Measurements from ENCODE around the gene SPAAR.
"Not testable (repeated sequence)": the region's sequence is repeated elsewhere in the genome, so short reads cannot be mapped to it uniquely, and the experiment has no call there.

The SPAAR gene, protein sequence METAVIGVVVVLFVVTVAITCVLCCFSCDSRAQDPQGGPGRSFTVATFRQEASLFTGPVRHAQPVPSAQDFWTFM

DNA sequence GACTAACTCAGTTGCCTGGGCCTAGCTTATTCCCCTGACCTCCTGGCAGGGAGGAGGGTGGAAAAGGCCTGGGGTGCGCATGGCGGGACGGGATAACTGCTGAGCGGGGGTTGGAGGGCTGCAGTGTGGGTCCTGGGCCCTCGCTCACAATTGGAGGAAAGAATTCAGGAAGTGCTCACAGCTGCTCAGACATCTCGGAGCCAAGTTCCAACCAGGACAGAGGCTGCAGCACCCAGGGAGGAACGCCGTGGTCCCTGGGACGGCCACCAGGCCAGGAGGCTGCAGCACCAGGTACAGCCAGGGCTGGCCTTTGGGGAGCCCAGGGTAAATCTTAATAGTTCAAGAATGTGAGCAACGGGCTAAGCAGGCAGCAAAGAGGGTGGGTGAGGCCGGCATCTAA is at the start of gene SPAAR:
TSS of gene SPAAR (plus strand) at position 217 of the 400 bp plus-strand sequence. CDS start 974 bp downstream, outside the sequence.
- DNase-seq = no peak

DNA sequence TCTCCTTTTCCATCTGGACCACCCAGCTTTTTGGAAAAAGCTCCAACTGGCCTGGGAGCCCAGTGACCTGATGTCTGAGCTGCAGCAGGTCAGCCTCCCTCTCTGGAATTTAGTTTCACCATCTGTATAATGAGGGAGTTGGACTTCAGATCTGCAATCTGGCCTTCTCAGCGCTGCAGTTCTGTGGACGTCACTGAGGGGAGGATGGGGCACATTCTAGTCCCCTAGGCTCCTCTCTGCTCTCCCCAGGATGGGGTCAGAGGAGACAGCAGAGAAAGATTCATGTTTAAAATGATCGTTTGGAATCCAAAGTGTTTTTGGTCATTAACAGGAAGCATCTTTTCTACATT is 49.3 kb upstream of the SPAAR start:
- DNase-seq = no peak

DNA sequence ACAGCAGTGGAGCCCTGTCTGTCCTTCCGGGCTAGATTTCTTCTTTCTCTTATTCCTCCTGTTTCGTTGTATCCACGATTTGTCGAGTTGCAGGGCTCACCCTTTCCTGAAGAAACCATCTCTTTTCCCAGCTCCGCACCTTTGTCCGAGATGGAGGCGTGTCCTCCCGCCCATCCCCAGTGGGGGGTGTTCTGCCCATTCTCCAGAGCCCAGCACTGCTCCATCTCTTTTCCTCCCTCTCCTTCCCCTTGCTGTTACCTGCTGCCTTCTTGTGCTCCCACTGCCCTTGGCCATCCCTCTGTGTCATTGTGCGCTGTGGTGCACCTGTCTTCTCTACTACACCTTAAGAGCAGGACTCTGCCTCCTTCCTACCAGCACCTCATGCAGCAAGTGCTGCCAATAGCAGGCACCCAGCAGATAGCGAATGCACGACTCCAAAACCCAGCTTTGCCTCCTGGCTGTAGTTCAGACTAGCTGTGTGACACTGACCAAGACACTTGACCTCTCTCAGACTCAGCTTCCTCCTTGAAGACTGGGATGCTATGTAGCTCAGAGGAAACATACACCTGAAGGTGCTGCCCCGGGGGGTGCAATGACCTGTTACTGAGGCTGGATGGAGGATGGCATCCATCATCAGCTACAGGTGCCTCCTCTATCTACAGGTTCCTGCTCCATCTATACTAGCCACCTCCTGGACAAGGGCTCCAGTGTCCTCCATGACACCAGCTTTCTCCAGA is 48.0 kb upstream of the SPAAR start:
- DNase-seq = no peak

DNA sequence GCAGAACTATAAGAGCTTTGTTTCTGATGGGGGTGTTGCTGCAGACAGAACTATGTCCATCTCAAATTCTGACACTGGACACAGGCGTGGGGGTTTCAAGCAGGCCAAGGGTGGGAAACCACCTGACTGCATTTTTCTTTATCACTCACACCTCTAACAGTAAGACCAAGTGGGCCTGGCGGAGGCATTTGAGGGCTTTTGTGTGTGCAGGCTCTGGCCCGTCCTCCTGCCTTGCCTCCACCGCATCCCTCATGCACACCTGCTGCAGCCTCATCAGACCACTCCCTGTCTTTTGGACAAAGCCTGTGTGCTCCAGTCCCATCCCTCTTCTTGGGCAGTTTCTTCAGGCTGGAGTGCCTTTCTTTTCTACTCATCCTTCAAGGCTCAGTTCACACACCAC is 47.0 kb upstream of the SPAAR start:
- DNase-seq = no peak

DNA sequence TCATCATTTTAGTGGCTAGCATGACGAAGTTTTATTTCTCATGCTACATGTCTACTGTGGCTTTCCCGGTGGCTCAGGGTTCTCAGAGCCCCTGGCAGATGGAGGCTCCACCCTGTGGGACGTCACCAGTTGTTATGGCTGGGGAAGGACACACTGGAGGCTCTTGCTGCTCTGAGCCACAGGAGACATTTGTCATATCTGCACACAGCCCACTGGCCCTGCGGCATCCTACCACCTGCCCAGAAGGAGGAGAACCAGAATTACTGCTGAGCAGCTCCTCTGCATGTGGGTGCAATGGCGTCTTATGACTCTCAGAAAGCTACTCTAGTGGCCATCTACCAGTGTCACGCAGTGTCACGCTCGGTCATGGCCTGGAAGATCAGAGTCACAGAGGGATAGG is 45.7 kb upstream of the SPAAR start:
- DNase-seq = no peak

DNA sequence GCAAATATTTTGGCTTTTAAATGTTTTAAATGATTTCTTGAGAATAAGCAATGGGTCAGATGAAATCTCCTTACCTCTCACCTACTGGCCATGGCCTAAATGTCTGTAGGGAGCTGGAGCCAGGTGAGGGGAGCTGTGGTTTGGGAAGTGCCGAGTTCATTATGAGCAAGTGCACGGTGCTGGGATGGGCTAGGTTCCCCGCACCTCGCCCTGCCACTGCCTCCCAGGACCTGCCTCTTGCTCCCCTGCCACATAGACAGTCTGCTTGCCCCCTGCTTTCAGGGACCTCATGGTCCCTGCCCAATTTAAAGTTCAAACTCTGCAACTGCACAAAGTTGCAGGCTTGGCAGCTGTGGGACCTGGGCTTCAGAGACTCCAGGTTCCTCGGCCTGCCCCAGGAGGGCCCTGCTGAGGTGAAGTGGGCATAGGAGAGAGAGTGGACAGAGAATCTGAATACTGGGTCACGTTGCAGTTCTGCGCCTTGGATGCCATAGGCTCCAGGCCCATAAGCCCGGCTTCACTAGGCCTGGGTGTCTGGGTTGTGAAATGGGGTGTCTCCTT is 44.5 kb upstream of the SPAAR start:
- no peak for DNase-seq

DNA sequence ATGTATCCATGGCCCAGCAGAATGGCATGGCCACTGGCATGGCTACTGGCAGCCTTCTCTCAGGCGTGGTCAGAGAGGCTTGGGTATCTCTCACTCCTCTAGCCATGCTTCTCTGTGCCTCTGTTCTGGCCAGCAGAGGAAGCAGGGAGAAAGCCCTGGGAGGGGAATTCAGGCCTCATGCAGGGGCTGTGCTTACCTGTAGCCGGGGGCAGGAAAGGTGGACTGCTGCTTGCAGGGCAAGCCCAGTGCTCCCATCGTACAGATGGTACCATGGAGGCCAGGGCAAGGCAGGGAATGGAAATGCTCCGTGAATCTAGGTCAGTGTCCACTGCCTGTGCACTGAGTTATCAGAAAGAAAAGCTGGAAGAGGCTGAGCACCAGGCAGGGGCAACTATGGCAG is 41.8 kb upstream of the SPAAR start:
- DNase-seq = no peak

DNA sequence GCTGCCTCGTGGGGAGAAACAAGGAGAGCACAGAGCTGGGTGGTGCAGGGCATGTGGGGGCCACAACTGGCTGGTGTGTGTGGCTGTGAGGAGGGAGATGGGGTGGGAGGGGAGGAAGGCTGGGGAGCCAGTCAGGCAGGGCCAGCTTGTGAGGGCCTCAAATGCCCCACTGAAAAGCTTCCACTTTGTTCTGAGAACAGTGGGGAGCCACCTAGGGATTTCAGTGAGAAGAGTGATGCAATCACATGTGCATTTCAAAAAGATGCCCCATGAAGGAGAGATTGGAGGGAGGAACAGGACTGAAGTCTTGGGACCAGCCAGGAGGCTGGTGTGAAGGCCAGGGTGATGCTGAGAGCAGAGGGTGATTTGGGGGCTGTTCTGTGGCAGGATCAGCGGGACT is 40.4 kb upstream of the SPAAR start:
- DNase-seq = no peak

DNA sequence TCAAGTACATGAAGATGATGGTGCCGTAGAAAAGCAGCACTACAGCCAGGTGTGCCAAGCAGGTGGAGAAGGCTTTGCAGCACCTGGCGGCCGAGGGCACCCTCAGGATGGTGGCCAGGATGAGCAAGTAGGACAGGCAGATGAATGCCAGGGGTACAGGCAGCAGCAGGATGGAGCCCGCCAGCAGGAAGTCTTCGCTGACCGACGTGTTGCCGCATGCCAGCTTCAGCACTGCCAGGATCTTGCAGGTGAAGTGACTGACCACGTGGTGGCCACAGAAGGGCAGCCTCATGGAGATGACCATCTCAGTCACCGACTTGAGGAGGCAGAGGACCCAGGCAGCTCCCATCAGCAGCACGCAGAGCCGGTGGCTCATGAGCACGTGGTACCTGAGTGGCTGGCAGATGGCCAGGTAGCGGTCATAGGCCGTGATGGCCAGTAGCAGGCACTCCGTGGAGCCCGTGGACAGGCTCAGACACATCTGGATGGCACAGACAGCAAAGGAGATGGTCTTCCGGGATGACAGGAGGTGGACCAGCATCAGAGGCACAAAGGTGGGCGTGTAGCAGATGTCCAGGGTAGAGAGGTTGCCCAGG is 39.6 kb upstream of the SPAAR start:
- no peak for DNase-seq

DNA sequence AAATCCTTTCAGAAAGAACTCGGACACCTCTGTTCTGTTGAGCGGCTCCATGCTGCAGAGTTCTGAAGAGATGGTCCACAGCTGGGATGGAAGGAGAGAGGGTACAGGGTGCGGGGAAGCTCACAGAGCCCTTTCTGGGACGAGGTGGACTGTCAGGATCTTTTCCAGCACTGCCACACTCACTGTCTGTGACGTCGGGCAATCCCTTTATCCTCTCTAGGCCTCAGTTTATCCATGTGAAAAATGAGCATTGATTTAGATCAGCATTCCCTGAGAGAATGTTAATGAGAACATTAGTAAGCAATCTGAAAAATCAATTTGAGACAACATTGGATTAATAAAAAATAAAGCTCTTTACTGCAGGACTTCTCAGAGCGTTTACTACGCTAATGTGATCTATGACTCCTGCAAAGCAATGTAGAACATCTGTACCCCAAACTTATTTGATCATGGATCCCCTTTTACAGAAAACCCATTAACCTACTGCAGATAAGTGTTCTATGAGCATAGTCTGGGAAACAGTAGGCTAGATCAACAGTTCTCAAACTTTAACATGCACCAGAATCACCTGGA is 38.9 kb upstream of the SPAAR start, which contains the start of gene OR13J1:
TSS of gene OR13J1 (minus strand) at position 51 of the 573 bp plus-strand sequence. CDS start at position 51, 0 bp downstream.
- DNase-seq = no peak

DNA sequence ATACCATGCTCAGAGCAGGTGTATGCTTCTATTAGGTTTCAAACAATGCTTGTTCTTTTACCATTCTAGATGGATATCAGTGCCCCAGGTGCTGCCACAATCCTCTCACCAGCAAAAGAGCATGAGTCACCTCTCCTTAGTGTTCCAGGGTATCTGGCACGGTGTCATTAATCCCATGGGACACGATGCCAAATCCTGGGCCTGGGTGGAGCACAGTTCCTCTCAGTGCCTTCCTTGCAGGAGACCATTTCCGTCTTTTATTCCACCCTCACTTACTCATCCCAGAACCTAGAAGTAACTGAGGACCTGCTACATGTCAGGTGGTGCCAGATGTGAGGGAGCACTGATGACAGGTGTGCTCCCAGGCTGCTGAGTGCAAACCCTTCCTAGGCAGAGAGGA is 37.7 kb upstream of the SPAAR start:
- DNase-seq = no peak

DNA sequence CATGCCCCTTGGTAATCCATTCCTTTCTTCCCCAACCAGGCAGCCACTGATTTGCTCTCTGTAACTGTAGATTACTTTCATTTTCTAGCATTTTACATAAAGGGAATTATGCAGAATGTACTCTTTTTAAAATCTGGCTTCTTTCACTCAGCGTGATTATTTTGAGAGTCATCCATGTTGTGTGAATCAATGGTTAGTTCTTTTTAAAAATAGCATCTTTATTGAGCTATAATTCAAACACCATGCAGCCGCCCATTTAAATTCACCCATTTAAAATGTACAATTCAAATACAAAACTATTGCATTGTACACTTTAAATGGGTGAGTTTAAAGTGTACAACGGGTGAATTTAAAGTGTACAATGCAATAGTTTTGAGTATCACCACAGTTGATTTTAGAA is 36.8 kb upstream of the SPAAR start:
- DNase-seq = no peak

DNA sequence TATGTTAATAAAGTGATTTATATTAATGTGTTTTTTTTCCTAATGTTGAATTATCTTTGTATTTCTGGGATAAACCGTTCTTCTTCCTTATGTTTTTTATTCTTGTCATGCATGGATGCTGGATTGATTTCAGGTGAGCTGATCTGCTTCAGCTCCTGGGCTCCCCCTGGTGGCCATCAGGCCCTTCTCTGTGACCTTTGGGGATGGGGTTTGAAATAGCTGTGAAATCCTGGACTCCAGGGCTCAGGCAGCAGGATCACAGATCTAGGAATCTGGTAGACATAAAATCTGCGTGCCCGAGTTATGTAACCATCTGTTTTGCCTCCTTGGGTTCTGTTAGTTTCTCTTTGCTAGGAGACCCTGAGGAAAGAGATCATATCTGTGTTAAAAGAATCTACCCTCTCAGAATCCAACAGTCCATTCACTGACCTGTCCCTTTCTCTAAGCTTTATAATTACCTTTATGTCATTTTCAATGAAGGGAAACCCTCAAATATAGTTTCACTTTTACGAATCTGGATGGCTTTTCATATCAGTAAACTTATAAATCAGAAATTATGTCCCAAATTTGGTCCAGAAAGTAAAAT is 26.9 kb upstream of the SPAAR start:
- DNase-seq = peak; percentile 29

DNA sequence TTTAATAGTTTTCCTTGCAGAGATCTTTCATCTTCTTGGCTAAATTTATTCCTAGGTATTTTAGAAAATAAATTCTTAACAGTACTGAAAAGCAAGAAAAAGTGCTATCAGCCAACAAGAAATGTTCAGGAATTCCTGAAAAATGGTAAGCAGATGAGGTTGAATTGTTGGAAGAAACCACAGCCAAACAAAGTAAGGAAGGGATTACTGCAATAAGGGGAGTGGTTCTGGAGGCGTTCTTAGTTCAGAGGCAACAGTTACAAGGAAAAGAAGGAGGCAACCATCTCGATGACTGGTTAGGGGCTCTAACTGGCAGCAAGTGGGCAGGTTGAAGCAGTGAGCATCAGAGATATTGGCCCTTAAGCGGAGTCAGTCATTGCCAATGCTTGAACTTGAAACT is 26.3 kb upstream of the SPAAR start:
- DNase-seq = no peak

DNA sequence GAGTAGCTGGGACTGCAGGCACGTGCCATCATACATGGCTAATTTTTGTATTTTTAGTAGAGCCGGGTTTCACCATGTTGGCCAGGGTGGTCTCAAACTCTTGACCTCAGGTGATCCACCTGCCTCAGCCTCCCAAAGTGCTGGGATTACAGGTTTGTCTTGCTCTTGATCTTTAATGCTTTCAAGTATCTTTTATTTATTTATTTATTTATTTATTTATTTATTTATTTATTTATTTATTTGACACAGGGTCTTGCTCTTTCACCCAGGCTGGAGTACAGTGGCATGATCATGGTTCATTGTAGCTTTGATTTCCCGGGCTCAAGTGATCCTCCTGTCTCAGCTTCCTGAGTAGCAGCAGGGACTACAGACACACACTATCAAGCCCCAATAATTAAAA is 24.4 kb upstream of the SPAAR start:
- not testable (repeated sequence) for DNase-seq

DNA sequence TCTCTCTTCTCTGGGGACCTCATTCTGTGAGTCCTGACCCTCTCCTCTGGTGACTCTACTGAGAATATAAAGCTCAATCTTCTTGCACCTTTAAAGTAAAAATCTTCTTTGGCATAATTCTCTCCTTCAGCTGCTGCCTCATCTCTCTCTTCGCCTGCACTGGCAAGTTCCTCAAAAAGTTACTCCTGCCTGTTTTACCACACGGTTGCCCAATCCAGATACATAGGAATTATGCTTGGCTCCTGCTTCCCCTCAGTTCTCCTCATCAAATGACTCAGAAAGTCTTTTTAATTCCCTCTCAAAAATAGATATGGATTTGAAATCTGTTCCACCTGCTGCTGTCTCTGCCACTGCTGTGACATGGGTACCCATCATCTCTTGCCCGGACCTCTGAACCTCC is 17.6 kb upstream of the SPAAR start:
- DNase-seq = no peak

DNA sequence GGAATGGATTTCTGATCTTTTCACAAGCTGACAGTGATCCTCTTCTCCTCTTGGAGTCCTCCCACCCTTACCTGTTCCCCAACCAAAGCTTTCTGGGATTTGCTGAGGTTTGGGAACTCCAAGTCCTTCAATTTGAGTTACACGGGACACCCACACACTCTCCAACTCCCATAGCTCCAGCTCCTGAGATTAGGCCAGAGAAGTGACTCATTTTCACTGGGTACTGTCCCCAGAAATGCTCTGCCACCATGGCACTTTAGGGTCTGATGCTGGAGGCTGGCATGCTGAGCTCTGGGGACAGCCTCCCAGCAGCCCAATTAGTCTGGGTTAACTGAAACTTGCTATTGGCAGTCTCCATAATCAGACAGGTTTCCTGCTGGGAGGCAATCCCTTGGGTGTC is 17.2 kb upstream of the SPAAR start:
- DNase-seq = no peak

DNA sequence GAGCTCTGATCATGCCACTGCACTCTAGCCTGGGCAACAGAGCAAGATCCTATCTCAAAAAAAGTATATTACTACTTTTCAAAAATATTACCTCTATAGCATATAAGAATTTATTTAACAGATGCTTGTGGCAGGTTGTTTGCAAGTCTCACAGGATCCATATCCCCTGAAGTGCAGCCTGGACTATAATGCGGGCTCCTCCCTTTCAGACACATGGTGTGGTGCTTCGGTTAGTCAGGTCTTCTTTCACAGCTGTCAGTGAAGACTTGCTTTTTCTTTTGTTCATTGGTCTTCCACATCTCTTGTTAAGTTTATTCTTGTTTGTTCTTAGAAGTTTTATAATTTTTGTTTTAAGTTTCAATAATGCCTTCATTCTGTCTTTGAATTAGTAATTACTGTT is 12.7 kb upstream of the SPAAR start:
- no peak for DNase-seq

DNA sequence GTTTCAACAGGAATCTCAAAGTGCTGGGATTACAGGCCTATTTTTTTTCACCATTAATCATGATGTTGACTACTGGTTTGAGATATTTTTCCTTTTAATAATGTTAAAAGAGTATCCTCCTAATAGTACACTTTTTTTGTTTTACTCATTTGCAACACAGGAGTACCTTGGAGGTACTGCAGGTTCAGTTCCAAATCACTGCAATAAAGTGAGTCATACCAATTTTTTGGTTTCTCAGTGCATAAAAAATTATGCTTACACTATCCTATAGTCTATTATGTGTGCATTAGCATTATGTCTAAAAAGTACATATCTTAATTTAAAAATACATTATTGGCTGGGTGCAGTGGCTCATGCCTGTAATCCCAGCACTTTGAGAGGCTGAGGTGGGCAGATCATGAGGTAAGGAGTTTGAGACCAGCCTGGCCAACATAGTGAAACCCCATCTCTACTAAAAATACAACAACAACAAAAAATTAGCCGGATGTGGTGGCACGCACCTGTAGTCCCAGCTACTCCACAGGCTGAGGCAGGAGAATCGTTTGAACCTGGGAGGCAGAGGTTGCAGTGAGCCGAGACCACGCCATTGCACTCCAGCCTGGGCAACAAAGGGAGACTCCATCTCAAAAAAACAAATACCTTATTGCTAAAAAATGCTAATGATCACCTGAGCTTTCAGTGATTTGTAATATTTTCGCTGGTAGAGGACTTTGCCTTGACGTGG is 11.8 kb upstream of the SPAAR start:
- not testable (repeated sequence) for DNase-seq

DNA sequence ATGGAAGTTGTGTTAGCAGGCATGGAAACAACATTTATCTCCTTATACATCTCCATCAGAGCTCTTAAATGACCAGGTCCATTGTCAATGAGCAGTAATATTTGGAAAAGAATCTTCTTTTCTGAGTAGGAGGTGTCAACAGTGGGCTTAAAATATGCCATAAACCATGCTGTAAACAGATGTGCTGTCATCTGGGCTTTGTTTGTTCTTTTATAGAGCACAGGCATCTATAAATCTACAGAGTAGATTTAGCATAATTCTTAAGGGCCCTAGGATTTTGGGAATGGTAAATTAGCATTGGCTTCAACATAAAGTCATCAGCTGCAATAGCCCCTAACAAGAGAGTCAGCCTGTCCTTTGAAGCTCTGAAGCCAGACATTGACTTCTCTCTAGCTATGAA is 11.0 kb upstream of the SPAAR start:
- DNase-seq = no peak

DNA sequence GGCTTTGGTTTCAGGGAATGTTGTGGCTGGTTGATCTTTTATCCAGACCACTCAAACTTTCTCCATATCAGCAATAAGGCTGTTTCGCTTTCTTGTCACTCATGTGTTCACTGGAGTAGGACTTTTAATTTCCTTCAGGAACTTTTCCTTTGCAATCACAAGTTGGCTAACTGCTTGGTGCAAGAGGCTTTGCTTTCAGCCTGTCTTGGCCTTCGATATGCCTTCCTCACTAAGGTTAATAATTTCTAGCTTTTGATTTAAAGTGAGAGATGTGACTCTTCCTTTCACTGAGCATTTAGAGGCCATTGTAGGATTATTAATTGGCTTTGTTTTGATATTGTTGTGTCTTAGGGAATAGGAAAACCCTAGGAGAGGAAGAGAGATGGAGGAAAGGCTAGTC is 10.3 kb upstream of the SPAAR start:
- DNase-seq = no peak

DNA sequence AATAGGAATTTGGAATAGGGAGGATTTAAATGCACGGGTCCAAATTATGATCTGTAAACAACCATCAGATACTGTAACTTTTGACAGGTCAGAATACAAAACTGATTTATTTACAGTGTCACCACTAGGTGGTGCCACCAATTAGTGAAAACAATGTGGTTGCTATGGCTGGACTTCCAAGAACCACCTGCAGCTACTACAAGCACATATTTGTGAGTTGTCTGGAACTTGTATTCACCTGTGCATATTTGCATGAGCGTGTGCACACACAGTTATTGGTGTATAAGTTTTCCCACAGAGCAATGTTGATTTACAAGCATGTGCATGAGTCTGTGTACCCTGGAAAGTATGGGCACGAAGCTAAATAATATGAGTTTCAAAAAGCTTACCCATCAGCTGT is 6.2 kb upstream of the SPAAR start:
- no peak for DNase-seq

DNA sequence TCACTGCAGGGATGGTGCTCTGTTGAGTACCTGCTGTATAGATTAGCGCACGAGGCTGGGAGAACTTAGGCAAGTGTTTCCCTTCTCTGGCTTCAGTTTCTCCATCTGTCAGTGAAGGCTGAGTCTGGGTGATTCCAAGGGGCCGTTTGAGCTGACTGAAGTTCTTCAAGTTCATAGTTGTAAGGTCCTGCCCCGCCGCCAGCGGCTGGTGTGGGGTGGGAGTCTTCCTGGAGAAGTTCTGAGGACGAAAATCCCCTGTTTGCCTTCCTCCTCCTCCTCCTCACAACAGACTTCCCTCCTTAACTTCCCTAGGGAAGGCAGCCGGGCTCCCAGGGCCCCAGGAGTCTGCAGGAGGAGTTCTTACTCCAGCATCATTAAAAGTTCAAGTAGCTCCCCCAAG is 5.0 kb upstream of the SPAAR start:
- no peak for DNase-seq

Measured in T1000 (cell line).